Measurements from ENCODE around the gene CEP72.
A peak's percentile ranks its signal among the peaks of the same experiment; 100 is the strongest.

CEP72 gene

DNA sequence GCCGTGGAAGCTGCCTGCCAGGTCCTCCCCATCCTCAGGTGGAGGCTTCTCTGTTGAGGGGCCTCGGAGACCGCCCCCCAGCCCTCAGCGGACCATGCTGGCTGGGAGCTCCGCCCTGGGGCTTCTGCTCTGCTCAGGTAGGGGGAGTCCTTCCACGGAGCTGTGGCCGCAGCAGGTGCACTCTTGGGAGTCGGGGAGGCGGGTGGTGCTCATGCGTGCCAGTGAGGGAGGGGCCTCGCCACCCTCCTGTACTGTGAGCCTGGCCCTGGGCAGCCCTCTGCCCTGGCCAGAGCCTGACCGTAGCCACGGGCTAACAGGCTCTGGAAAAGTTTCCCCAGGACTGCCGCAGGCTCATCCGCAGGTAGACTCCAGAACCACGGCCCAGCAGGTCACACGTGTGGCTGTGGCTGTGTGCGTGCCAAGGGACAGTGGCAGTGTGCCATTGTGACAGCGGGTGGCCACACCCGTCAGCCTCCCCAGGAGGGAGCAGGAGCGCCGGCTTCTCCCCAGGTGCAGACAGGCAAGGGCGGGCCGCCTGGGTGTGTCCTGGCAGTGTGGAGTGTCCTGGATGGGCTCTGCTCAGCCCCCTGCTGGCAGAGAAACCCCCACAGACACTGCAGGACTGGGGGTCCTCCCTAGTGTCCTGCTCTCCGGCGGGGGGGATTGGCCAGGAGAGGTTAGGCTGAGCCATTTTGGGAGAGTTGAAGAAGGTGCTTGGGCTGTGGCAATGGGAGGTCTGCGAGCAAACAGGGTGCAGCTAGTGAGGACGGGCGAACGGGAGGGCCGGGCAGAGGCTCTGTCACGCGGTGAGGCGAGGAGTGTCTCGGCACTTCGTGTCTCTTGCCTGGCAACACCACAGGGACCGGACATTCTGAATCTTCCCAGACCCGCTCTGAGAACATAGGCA, 51.5 kb downstream of the CEP72 start:
- peak overlapping the region; percentile 80 for H3K27ac Mint-ChIP-seq
- H3K4me3 Mint-ChIP-seq = no peak overlapping the region
- no peaks in the 10 kb centered on the region for H3K27me3 Mint-ChIP-seq (ENCODE audit: low read depth, poor library complexity)
- TF ChIP-seq, protein P1, sequence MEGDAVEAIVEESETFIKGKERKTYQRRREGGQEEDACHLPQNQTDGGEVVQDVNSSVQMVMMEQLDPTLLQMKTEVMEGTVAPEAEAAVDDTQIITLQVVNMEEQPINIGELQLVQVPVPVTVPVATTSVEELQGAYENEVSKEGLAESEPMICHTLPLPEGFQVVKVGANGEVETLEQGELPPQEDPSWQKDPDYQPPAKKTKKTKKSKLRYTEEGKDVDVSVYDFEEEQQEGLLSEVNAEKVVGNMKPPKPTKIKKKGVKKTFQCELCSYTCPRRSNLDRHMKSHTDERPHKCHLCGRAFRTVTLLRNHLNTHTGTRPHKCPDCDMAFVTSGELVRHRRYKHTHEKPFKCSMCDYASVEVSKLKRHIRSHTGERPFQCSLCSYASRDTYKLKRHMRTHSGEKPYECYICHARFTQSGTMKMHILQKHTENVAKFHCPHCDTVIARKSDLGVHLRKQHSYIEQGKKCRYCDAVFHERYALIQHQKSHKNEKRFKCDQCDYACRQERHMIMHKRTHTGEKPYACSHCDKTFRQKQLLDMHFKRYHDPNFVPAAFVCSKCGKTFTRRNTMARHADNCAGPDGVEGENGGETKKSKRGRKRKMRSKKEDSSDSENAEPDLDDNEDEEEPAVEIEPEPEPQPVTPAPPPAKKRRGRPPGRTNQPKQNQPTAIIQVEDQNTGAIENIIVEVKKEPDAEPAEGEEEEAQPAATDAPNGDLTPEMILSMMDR (IDR thresholded peaks at IDR 0.05) = no peak
- H3K9me3 Mint-ChIP-seq = peaks cover 20% of the 10 kb centered on the region
- peaks cover 16% of the 10 kb centered on the region for H3K4me1 Mint-ChIP-seq
- DNase-seq = no peak
- peaks cover 54% of the 10 kb centered on the region for H3K36me3 Mint-ChIP-seq (ENCODE audit: low read depth)

DNA sequence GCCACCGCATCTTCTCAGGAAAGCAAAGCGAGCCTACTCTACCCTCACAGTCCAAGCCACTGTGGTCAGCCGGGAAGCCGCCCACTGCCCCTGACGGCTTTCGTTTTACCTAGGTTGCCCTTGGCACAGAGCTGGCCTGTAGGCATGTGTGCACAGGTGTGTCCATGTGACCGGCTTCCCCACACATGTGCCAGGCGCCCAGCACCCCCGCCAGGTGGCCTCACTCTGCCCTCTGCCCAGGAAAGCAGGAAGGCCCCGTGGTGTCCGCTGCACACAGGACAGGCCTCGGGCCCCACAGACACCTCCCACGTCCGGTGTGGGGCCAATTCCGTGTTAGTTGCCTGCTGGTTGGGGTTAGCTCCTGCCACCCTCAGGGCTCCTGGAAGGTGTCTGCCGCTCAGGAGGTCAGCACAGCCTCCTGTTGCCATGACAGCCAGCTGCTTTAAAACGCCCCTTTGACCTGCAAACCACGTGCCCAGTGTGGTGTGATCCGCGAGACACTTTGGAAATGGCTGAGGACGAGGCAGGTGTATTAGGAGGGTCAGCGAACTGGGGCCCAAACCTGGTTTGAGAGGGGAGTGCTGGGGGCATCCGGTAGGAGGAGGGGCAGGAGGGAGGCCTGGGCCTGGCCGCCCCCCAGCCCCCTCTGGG, 52.3 kb downstream of the CEP72 start:
- peaks cover 46% of the 10 kb centered on the region for H3K36me3 Mint-ChIP-seq (ENCODE audit: low read depth)
- no peaks in the 10 kb centered on the region for H3K27me3 Mint-ChIP-seq (ENCODE audit: low read depth, poor library complexity)
- H3K9me3 Mint-ChIP-seq = peaks cover 13% of the 10 kb centered on the region
- no peak overlapping the region for H3K4me3 Mint-ChIP-seq
- TF ChIP-seq, protein P1 (IDR thresholded peaks at IDR 0.05) = no peak
- no peak for DNase-seq
- H3K27ac Mint-ChIP-seq = no peak overlapping the region
- H3K4me1 Mint-ChIP-seq = peaks cover 16% of the 10 kb centered on the region

DNA sequence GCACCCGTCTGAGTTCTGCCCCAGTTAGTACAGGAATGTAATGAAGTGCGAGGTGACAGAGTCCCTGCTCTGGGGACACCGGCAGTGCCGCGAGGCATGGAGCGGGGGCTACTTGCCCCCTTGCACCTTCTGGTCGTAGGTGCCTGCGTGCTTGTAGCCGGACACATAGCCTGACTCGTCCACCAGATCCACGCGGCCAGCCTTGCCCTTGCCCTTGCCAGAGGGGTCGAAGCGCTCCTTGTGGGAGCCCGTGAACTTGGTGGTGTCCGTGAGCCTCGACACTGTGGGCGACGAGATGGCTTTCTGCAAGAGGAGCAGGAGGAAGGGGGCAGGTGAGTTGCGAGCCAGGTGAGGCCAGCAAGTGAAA, 52.8 kb downstream of the CEP72 start:
- TF ChIP-seq, protein P1 (IDR thresholded peaks at IDR 0.05) = no peak

DNA sequence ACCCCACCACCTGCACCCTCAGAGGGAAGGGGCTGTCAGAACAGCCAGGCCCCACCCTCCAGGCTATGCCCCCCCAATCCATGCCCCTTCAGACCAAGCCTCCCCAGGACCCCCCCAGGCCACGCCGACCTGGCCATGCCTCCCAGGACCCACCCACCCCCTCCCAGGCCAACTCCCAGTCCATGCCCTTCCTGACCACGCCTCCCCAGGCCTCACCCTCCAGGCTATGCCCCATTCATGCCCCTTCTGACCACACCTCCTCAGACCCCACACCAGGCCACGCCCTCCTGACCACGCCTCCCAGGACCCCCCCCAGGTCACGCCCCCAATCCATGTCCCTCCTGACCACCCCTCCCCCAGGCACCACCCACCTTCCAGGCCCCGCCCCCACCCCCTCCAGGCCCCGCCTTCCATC, 53.4 kb downstream of the CEP72 start:
- Mint-ChIP-seq H3K27ac (no peak overlapping the region), H3K27me3 (ENCODE audit: low read depth, poor library complexity) (no peaks in the 10 kb centered on the region), H3K36me3 (ENCODE audit: low read depth) (peaks cover 35% of the 10 kb centered on the region), H3K9me3 (peaks cover 4% of the 10 kb centered on the region), H3K4me3 (no peak overlapping the region), H3K4me1 (peaks cover 16% of the 10 kb centered on the region)
- TF ChIP-seq, protein P1 (IDR thresholded peaks at IDR 0.05) = no peak
- no peak for DNase-seq

More for the DNA sequence above, 52.8 kb downstream of the CEP72 start:
- peaks cover 9% of the 10 kb centered on the region for H3K9me3 Mint-ChIP-seq
- no peak overlapping the region for H3K4me3 Mint-ChIP-seq
- no peak for DNase-seq
- peaks cover 16% of the 10 kb centered on the region for H3K4me1 Mint-ChIP-seq
- peaks cover 41% of the 10 kb centered on the region for H3K36me3 Mint-ChIP-seq (ENCODE audit: low read depth)
- no peak overlapping the region for H3K27ac Mint-ChIP-seq
- H3K27me3 Mint-ChIP-seq (ENCODE audit: low read depth, poor library complexity) = no peaks in the 10 kb centered on the region

DNA sequence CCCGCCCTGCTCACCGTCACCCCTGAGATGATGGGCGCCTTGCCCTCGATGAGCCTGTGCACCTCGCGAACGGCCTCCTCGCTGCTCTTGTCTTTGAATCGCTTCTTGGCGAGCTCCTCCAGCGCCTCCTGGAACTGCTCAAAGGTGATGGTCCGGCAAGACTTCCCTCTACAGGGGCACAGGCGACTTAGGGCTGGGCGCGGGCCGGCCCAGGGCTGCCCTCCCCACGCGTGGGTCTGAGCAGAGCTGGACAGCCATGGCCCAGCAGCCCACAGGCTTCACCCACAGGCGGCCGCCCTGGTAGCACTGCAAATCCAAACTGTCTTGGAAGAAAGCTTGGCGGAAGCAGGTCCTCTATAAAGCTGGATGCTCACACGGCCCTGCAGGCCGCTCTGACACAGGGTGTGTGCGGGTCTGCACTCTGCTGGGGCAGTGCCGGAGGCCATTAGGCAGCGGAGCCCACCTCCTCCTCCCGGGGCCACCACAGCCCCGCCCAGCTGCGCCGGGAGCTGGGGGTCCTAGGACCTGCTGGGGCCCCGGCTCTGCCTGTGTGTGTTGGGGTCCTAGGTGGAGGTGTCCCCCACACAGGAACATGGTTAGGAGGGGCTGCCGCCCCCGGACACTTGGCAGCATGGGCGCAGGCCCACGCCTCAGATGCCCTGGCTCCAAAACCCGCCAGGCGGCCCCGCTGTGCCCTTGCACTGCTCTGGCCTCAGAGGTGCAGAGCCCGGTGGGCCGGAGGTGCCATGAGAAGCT, 54.0 kb downstream of the CEP72 start:
- DNase-seq = no peak
- H3K4me1 Mint-ChIP-seq = peaks cover 16% of the 10 kb centered on the region
- no peaks in the 10 kb centered on the region for H3K27me3 Mint-ChIP-seq (ENCODE audit: low read depth, poor library complexity)
- no peak overlapping the region for H3K4me3 Mint-ChIP-seq
- H3K9me3 Mint-ChIP-seq = peaks cover 2% of the 10 kb centered on the region
- no peak overlapping the region for H3K27ac Mint-ChIP-seq
- peaks cover 30% of the 10 kb centered on the region for H3K36me3 Mint-ChIP-seq (ENCODE audit: low read depth)
- TF ChIP-seq, protein P1 (IDR thresholded peaks at IDR 0.05) = no peak
